Uterus (tissue), 2 donors: ENCODE measurements around the gene ADIPOR2.

ENCODE experiments used
- CTCF ChIP-seq, 4 experiments: fragments of 200-600 bp in 2 of 4; fragments of 450-650 bp in 2 of 4; sonication (generic) in 2 of 4; IDR thresholded peaks; one replicate each; pipeline ENCODE4 v1.5.1; 2016 to 2019; ENCODE audit warnings: antibody characterized with exemption in 4 of 4, mild to moderate bottlenecking in 2 of 4, moderate library complexity in 1 of 4
- POLR2A ChIP-seq, 2 donors: fragments of 450-650 bp; IDR thresholded peaks; one replicate each; pipeline ENCODE4 v1.6.1; 2016; ENCODE audit warnings: antibody characterized with exemption in 2 of 2, mild to moderate bottlenecking in 1 of 2, moderate library complexity in 1 of 2

GRCh38 chr12:1663440-1664132, 27.3 kb upstream of the ADIPOR2 start:
- TF ChIP-seq CTCF (IDR thresholded peaks at IDR 0.05) (no peak), POLR2A (IDR thresholded peaks at IDR 0.05) (no peak)
